ENCODE measurements around the gene DDX1. TPM values are rescaled to one million over a fixed set of nuclear protein-coding genes. Genes with fewer than 3 reads are reported as not detected.

The DDX1 gene
- total RNA-seq, 1 experiment from 2014 or later, result 106 TPM

- H3K36me3 Mint-ChIP-seq (ENCODE audit: insufficient read depth, unreplicated experiment), result no peaks in the 10 kb centered on the region
- CTCF ChIA-PET, result interaction anchor here (0.7 kb wide), 2 partner anchors 32 to 1100 kb away, joined by 3 to 6 read pairs; no protein-coding TSS in a partner anchor
- peaks cover 5% of the 10 kb centered on the region for H3K9me3 Mint-ChIP-seq (ENCODE audit: low read depth, unreplicated experiment)
- TF ChIP-seq CTCF (IDR thresholded peaks at IDR 0.05; ENCODE audit: unreplicated experiment), result no peak
- DNase-seq, result peak; percentile 66
- peak overlapping the region; percentile 18 for H3K27ac Mint-ChIP-seq (ENCODE audit: unreplicated experiment)
- no peak overlapping the region for H3K4me3 Mint-ChIP-seq (ENCODE audit: low read depth, unreplicated experiment)
- BruUV-seq (replicated peaks), result no TSS peak
- no peaks in the 10 kb centered on the region for H3K27me3 Mint-ChIP-seq (ENCODE audit: unreplicated experiment)
- intact Hi-C loops (cut with micrococcal nuclease; ENCODE audit: unreplicated experiment), result no loop called here
- H3K4me1 Mint-ChIP-seq (ENCODE audit: low read depth, unreplicated experiment), result peaks cover 23% of the 10 kb centered on the region
Measured at GRCh38 chr2:15674637-15675455, 83.2 kb downstream of the DDX1 start.

GRCh38 chr2:15675456-15676195 lies 84.0 kb downstream of the DDX1 start:
- no TSS peak for BruUV-seq (replicated peaks)
- intact Hi-C loops (cut with micrococcal nuclease; ENCODE audit: unreplicated experiment), result no loop called here
- no peak overlapping the region for H3K27ac Mint-ChIP-seq (ENCODE audit: unreplicated experiment)
- CTCF ChIA-PET, result no interaction called here
- H3K27me3 Mint-ChIP-seq (ENCODE audit: unreplicated experiment), result no peaks in the 10 kb centered on the region
- H3K4me1 Mint-ChIP-seq (ENCODE audit: low read depth, unreplicated experiment), result peaks cover 23% of the 10 kb centered on the region
- no peak overlapping the region for H3K4me3 Mint-ChIP-seq (ENCODE audit: low read depth, unreplicated experiment)
- no peak for TF ChIP-seq CTCF (IDR thresholded peaks at IDR 0.05; ENCODE audit: unreplicated experiment)
- H3K36me3 Mint-ChIP-seq (ENCODE audit: insufficient read depth, unreplicated experiment), result peaks cover 2% of the 10 kb centered on the region
- H3K9me3 Mint-ChIP-seq (ENCODE audit: low read depth, unreplicated experiment), result peaks cover 5% of the 10 kb centered on the region
- no peak for DNase-seq

- TF ChIP-seq CTCF (IDR thresholded peaks at IDR 0.05; ENCODE audit: unreplicated experiment), result no peak
- CTCF ChIA-PET, result no interaction called here
- DNase-seq, result no peak
- intact Hi-C loops (cut with micrococcal nuclease; ENCODE audit: unreplicated experiment), result no loop called here
- Mint-ChIP-seq H3K4me3 (ENCODE audit: low read depth, unreplicated experiment) (no peak overlapping the region), H3K4me1 (ENCODE audit: low read depth, unreplicated experiment) (peaks cover 23% of the 10 kb centered on the region), H3K36me3 (ENCODE audit: insufficient read depth, unreplicated experiment) (peaks cover 5% of the 10 kb centered on the region), H3K9me3 (ENCODE audit: low read depth, unreplicated experiment) (peaks cover 7% of the 10 kb centered on the region), H3K27me3 (ENCODE audit: unreplicated experiment) (no peaks in the 10 kb centered on the region), H3K27ac (ENCODE audit: unreplicated experiment) (no peak overlapping the region)
- BruUV-seq (replicated peaks), result no TSS peak
Measured at GRCh38 chr2:15677141-15677843, 85.6 kb downstream of the DDX1 start.

GRCh38 chr2:15678346-15678745 lies 86.7 kb downstream of the DDX1 start:
- peaks cover 5% of the 10 kb centered on the region for H3K36me3 Mint-ChIP-seq (ENCODE audit: insufficient read depth, unreplicated experiment)
- H3K4me3 Mint-ChIP-seq (ENCODE audit: low read depth, unreplicated experiment), result no peak overlapping the region
- H3K9me3 Mint-ChIP-seq (ENCODE audit: low read depth, unreplicated experiment), result peaks cover 5% of the 10 kb centered on the region
- H3K4me1 Mint-ChIP-seq (ENCODE audit: low read depth, unreplicated experiment), result peaks cover 22% of the 10 kb centered on the region
- no peaks in the 10 kb centered on the region for H3K27me3 Mint-ChIP-seq (ENCODE audit: unreplicated experiment)
- intact Hi-C loops (cut with micrococcal nuclease; ENCODE audit: unreplicated experiment), result no loop called here
- TF ChIP-seq CTCF (IDR thresholded peaks at IDR 0.05; ENCODE audit: unreplicated experiment), result no peak
- H3K27ac Mint-ChIP-seq (ENCODE audit: unreplicated experiment), result no peak overlapping the region
- DNase-seq, result no peak
- no TSS peak for BruUV-seq (replicated peaks)
- CTCF ChIA-PET, result no interaction called here

Measured in Calu3 (cell line).